Stimulated activated CD8-positive, alpha-beta memory T cell treated with anti-CD3 and anti-CD28 coated beads, Interleukin-15, amount 100 ng/mL, for 24 hours (primary cell): ENCODE results near the gene GPR141.

Experiments used
- DNase-seq: peaks from one replicate; pipeline ENCODE4 v3.0.0-alpha.2; 2020; ENCODE audit warnings: low read depth

GPR141 gene

GRCh38 chr7:37784015-37784414 lies 100.4 kb downstream of the GPR141 start:
- no peak for DNase-seq

- no peak for DNase-seq
Observed at GRCh38 chr7:37786741-37787569, 103.4 kb downstream of the GPR141 start.
